Ovary (tissue), 9 donors: ENCODE data around the gene ZDHHC1. TPM values are rescaled to one million over a fixed set of nuclear protein-coding genes. Genes with fewer than 3 reads are reported as not detected.
A peak's percentile ranks its signal among the peaks of the same experiment; 100 is the strongest.

Experiments used
- DNase-seq, 5 donors: peaks; one replicate each; pipeline ENCODE4 v3.0.0-alpha.2; 2019 to 2020
- H3K27ac ChIP-seq, 2 donors: fragments of 200-600 bp; one replicate each; pipeline versions ENCODE4 v1.5.1 to v1.8.0; 2019 to 2022
- H3K27me3 ChIP-seq: fragments of 200-600 bp; one replicate; pipeline ENCODE4 v1.8.0; 2022
- H3K36me3 ChIP-seq: fragments of 200-600 bp; sonication (generic); one replicate; pipeline ENCODE4 v1.5.1; 2019
- H3K4me1 ChIP-seq: one replicate; pipeline ENCODE4 v1.8.1; 2013; ENCODE audit warnings: mild to moderate bottlenecking, moderate library complexity; ENCODE audit not compliant: insufficient read depth
- H3K4me3 ChIP-seq: fragments of 200-600 bp; sonication (generic); one replicate; pipeline ENCODE4 v1.5.1; 2017
- H3K9me3 ChIP-seq, 2 donors: fragments of 200-600 bp in 1 of 2; sonication (generic) in 1 of 2; one replicate each; pipeline versions ENCODE4 v1.5.1 to v1.8.1; 2013 to 2019; ENCODE audit warnings: mild to moderate bottlenecking in 1 of 2, moderate library complexity in 1 of 2
- EP300 ChIP-seq: sonication (generic); formaldehyde crosslinking; IDR thresholded peaks from one replicate; pipeline ENCODE4 v1.6.1; 2017; ENCODE audit warnings: antibody characterized with exemption
- POLR2A ChIP-seq: fragments of 450-650 bp; IDR thresholded peaks from one replicate; pipeline ENCODE4 v1.6.1; 2017; ENCODE audit warnings: antibody characterized with exemption, mild to moderate bottlenecking, moderate library complexity
- WGBS, 3 donors: extraction: QIAGEN DNeasy Blood & Tissue Kit in 1 of 3; methylation state at CpG; one replicate each; pipeline versions ENCODE4 v1.1.5 to v1.1.7; 2013 to 2017; 5-methylcytosine and 5-hydroxymethylcytosine counted together
- intact Hi-C, 4 donors: fragments of 100-400 bp; cut with DNase I; formaldehyde crosslinking; loops; one replicate each; pipeline versions ENCODE4 v1.11.0 to v1.15.1; 2022 to 2023
- polyA plus RNA-seq, 2 donors: library from polyadenylated mRNA; stranded (reverse); fragments of 200-250 nt in 1 of 2; fragments of 350-450 nt in 1 of 2; fragmentation: Illumina TruSeq in 1 of 2; extraction: RNeasy Lipid Tissue Mini Kit (QIAGEN cat#74804) in 1 of 2; gene quantifications; one replicate each; pipeline ENCODE4 v1.2.3, GENCODE V29; 2013 to 2014
- total RNA-seq, 7 donors: library from RNA; depleted of rRNA in 2 of 7; stranded (reverse); fragments of >200 nt in 2 of 7; fragmentation: NEBNext Ultra II Directional in 3 of 7; extraction: Animal tissue kit (Norgen Biotek cat#: 25700) in 3 of 7; gene quantifications; one replicate each; pipeline versions ENCODE4 v1.1.0 to v1.2.4, GENCODE V29; 2016 to 2023
- TF ChIP-seq, protein P1 (sequence below), 3 donors: fragments of 450-650 bp in 2 of 3; fragments of 200-600 bp in 1 of 3; IDR thresholded peaks; one replicate each; pipeline versions ENCODE4 v1.5.1 to v1.8.0; 2016 to 2022; ENCODE audit warnings: antibody characterized with exemption in 3 of 3, mild to moderate bottlenecking in 1 of 3
- donor health status: DM: no; HTN: no; CAD: no; lungs with moderate emphysema.
- donor health status: DM: no; HTN: no; CAD: no.
- donor health status: Bipolar disorder and iron deficiency.
- donor health status: DM: yes; HTN: yes; CAD: no.
- donor health status: DM: no; HTN: no; CAD: no.
- donor health status: DM: yes; HTN: yes; CAD: no.

ZDHHC1 gene
- total and polyA plus RNA-seq, 9 donors = 1.4 to 45.5 (median 21.9) TPM

DNA sequence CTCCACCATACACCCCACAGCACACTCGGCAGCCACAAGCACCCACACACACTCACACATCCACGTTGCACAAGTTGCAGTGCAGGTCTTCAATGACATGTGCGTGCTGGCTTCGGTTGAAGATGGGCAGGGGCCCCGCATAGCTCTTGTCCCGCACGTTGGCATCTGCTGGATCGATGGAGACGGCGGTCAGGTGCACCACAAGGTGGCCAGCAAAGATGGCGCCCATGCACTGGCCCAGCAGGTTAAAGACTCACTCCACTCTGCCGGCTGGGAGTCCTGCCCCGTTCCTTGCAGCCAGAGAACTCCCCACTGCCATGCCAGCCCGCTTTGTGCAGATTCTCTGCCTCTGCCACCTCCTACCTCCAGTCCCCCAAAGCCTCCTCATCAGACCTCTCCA lies 15.4 kb downstream of the ZDHHC1 start:
- H3K27me3 ChIP-seq = no peaks in the 10 kb centered on the region
- 89 to 93% (median 92%) methylated on average over 14 of the region's 14 CpGs for WGBS, 3 donors
- H3K27ac ChIP-seq = no peak overlapping the region
- no peak for TF ChIP-seq EP300
- TF ChIP-seq, protein P1, sequence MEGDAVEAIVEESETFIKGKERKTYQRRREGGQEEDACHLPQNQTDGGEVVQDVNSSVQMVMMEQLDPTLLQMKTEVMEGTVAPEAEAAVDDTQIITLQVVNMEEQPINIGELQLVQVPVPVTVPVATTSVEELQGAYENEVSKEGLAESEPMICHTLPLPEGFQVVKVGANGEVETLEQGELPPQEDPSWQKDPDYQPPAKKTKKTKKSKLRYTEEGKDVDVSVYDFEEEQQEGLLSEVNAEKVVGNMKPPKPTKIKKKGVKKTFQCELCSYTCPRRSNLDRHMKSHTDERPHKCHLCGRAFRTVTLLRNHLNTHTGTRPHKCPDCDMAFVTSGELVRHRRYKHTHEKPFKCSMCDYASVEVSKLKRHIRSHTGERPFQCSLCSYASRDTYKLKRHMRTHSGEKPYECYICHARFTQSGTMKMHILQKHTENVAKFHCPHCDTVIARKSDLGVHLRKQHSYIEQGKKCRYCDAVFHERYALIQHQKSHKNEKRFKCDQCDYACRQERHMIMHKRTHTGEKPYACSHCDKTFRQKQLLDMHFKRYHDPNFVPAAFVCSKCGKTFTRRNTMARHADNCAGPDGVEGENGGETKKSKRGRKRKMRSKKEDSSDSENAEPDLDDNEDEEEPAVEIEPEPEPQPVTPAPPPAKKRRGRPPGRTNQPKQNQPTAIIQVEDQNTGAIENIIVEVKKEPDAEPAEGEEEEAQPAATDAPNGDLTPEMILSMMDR (IDR thresholded peaks at IDR 0.05) = no peak
- TF ChIP-seq POLR2A = no peak
- H3K4me3 ChIP-seq = no peak overlapping the region
- H3K36me3 ChIP-seq = no peaks in the 10 kb centered on the region
- peaks cover 3% of the 10 kb centered on the region for H3K4me1 ChIP-seq
- intact Hi-C loops = no loop called here
- no peaks in the 10 kb centered on the region for H3K9me3 ChIP-seq
- no peak for DNase-seq

DNA sequence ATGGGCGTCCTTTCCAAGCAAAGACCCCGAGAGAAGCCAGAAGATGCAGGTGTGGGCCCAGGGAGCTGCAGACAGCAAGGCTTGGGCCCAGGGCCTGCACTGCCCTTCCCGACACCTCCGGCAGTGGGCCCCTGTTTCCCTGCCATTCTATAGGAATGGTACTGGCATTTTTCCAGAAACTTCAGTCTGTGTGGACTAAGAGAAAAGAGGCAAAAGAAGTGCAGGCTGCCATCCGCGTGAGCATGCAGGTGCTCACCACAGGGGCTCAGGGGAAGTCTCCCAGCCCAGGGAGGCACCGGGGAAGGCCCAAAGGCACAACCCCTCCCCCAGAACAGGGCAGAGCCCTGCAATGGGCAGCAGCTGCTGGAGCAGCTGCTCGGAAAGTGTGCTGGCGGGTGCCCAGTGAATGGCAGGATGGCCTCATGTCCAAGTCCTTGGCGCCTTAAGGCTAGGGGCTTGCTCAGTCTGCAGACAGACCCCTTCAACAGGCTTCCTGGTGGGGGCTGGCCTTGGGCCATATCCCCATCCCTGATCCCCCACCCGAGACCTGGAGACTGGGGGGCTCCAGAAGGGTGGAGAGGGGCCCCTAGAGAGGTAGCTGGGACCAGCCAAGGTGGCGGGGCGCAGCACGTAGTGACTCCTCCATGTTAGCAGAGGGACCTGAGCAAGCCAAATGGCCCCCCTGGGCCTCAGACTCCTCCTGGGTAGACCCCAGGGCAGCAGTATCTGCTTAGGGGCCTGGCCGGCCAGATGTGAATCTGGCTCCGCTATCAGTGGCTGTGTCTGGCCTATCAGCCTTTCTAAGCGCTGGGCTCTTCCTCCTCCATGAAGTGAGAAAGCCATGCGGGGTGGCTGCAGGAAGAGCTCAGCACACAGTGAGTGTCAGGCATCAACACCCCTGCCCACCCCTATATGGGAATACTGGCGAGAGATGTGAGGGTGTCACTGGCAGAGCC lies 16.2 kb downstream of the ZDHHC1 start:
- H3K36me3 ChIP-seq = no peaks in the 10 kb centered on the region
- WGBS, 3 donors = 68 to 73% (median 71%) methylated on average over 17 to 19 of the region's 19 CpGs
- H3K4me1 ChIP-seq = peaks cover 3% of the 10 kb centered on the region
- H3K9me3 ChIP-seq = no peaks in the 10 kb centered on the region
- DNase-seq = peak in 1 of 5 donors; percentile 44
- intact Hi-C loops = loop anchor here in 2 of 4 donors (5.0 to 10.0 kb wide), 3 partner anchors 115 to 435 kb away; partner anchors contain the start of genes CES3 (in 1 of the 2) and PLEKHG4 (in 1 of the 2)
- no peaks in the 10 kb centered on the region for H3K27me3 ChIP-seq
- no peak overlapping the region for H3K27ac ChIP-seq
- TF ChIP-seq, protein P1 (IDR thresholded peaks at IDR 0.05) = peak in 1 of 3 donors; percentile 1
- no peak for TF ChIP-seq POLR2A
- no peak overlapping the region for H3K4me3 ChIP-seq

DNA sequence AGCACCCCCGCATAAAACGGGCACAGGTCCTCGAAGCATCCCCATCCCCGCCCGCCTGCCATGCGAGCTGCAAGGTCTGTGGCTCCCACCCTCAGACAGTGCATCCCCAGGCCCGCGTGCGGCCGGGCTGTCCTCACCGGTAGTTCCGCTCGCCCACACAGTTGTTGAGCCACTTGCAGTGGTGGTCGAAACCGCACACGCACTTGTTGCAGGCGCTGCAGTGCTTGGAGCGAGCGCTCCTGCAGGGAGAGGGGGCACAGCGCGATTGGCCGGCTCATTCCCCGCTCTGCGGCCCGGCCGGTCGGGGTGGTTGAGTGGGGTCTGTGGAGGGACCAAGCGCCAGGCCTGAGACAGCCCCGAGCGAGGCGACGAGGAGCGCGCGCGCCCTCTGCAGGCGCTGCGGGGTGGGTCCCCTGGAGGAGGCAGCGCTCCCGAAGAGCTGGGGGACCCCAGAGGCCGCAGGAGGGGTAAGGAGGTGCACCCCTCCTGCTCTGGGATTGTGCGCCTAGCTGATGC lies 17.0 kb downstream of the ZDHHC1 start:
- H3K27ac ChIP-seq = no peak overlapping the region
- TF ChIP-seq, protein P1 (IDR thresholded peaks at IDR 0.05) = peak; percentile 48 to 72 (median 59)
- TF ChIP-seq POLR2A (no peak), EP300 (no peak)
- no peaks in the 10 kb centered on the region for H3K36me3 ChIP-seq
- 12 to 27% (median 22%) methylated on average over 28 to 42 of the region's 42 CpGs for WGBS, 3 donors
- H3K4me1 ChIP-seq = peaks cover 3% of the 10 kb centered on the region
- H3K27me3 ChIP-seq = no peaks in the 10 kb centered on the region
- DNase-seq = peak; percentile 55 to 78 (median 69)
- intact Hi-C loops = loop anchor here in 2 of 4 donors (5.0 to 10.0 kb wide), 3 partner anchors 114 to 434 kb away; partner anchors contain the start of genes CES3 (in 1 of the 2) and PLEKHG4 (in 1 of the 2)
- H3K4me3 ChIP-seq = no peak overlapping the region
- H3K9me3 ChIP-seq = no peaks in the 10 kb centered on the region

DNA sequence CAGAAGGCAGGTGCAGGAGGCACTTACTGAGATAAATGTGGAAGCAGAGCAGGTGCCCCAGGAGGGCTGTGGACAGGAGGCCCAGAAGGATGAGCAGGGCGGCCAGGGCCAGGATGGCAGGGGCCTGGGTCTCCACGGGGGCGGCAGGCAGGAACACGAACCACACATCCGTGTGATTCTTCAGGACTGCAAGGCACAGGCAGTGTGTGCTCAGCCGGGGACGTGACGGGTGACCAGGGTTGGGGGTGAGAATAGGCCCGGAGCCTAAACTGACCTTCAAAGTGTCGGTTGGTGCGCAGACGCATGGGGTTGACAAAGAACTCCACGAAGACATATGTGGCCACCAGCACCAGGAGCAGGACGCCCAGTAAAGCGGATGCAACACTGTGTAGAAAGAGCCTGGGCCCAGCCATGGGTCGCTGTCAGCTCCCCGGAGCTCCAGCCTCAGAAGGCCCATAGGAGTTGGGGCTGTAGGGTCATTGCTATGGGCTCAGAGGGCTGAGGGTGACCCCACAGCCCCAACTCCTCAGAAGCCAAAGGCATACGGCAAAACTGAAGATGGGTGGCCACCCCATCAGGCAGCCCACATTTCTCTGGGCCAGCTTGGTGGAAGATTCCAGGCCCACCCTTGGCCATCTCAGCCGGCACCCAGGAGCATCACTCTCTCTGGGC lies 17.6 kb downstream of the ZDHHC1 start:
- no peaks in the 10 kb centered on the region for H3K9me3 ChIP-seq
- TF ChIP-seq, protein P1 (IDR thresholded peaks at IDR 0.05) = no peak
- TF ChIP-seq POLR2A = no peak
- no peak for TF ChIP-seq EP300
- H3K27ac ChIP-seq = no peak overlapping the region
- H3K27me3 ChIP-seq = no peaks in the 10 kb centered on the region
- no peaks in the 10 kb centered on the region for H3K36me3 ChIP-seq
- intact Hi-C loops = loop anchor here in 2 of 4 donors (5.0 to 10.0 kb wide), 3 partner anchors 114 to 434 kb away; partner anchors contain the start of genes CES3 (in 1 of the 2) and PLEKHG4 (in 1 of the 2)
- DNase-seq = peak in 1 of 5 donors; percentile 34
- 87 to 91% (median 89%) methylated on average over 19 of the region's 19 CpGs for WGBS, 3 donors
- no peak overlapping the region for H3K4me3 ChIP-seq
- H3K4me1 ChIP-seq = peaks cover 6% of the 10 kb centered on the region
